Measurements from ENCODE around the gene SERPINA12. TPM values are rescaled to one million over a fixed set of nuclear protein-coding genes. Genes with fewer than 3 reads are reported as not detected.

The SERPINA12 gene
- total RNA-seq, 2 donors from 2014 or later, result not detected

- TF ChIP-seq, protein P1, sequence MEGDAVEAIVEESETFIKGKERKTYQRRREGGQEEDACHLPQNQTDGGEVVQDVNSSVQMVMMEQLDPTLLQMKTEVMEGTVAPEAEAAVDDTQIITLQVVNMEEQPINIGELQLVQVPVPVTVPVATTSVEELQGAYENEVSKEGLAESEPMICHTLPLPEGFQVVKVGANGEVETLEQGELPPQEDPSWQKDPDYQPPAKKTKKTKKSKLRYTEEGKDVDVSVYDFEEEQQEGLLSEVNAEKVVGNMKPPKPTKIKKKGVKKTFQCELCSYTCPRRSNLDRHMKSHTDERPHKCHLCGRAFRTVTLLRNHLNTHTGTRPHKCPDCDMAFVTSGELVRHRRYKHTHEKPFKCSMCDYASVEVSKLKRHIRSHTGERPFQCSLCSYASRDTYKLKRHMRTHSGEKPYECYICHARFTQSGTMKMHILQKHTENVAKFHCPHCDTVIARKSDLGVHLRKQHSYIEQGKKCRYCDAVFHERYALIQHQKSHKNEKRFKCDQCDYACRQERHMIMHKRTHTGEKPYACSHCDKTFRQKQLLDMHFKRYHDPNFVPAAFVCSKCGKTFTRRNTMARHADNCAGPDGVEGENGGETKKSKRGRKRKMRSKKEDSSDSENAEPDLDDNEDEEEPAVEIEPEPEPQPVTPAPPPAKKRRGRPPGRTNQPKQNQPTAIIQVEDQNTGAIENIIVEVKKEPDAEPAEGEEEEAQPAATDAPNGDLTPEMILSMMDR (IDR thresholded peaks at IDR 0.05), result no peak
- peak; percentile 56 for DNase-seq (ENCODE audit: low spot score)
- no peaks in the 10 kb centered on the region for H3K36me3 ChIP-seq
Measured at GRCh38 chr14:94540031-94540794, 30.9 kb upstream of the SERPINA12 start.

DNA sequence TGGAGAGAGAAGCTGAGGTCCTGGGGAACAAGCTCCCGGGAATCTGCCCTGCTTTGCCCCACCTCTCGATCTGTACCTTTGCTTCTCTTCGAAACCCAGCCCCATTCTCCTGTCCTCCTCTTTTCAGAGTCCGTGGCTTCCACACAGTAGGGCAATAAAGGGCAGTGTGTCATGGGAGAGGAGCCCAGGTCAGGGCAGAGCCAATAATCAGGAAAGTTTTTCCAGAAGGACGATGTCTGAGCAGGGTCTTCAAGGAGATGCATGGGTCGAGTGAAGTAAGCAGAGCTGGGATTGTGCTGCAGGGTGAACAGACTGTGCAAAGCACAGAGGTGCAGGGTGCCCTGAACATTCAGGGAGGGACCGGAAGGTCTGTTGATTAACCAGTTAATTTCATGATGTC is 29.9 kb upstream of the SERPINA12 start:
- no peaks in the 10 kb centered on the region for H3K9me3 ChIP-seq
- TF ChIP-seq, protein P1 (IDR thresholded peaks at IDR 0.05), result no peak
- no peaks in the 10 kb centered on the region for H3K36me3 ChIP-seq
- H3K27ac ChIP-seq, result no peak overlapping the region
- peak; percentile 43 for DNase-seq (ENCODE audit: low spot score)
- peaks cover 0 to 8% of the 10 kb centered on the region in 2 donors for H3K4me1 ChIP-seq
- no peak overlapping the region for H3K4me3 ChIP-seq
- no peaks in the 10 kb centered on the region for H3K27me3 ChIP-seq

More at GRCh38 chr14:94540031-94540794, 30.9 kb upstream of the SERPINA12 start:
- Histone ChIP-seq H3K27ac (no peak overlapping the region), H3K9me3 (no peaks in the 10 kb centered on the region), H3K27me3 (no peaks in the 10 kb centered on the region), H3K4me3 (no peak overlapping the region), H3K4me1 (peaks cover 0 to 8% of the 10 kb centered on the region in 2 donors)

- Histone ChIP-seq H3K9me3 (no peaks in the 10 kb centered on the region), H3K4me1 (peaks cover 0 to 8% of the 10 kb centered on the region in 2 donors), H3K27me3 (no peaks in the 10 kb centered on the region), H3K36me3 (no peaks in the 10 kb centered on the region), H3K27ac (no peak overlapping the region), H3K4me3 (no peak overlapping the region)
- TF ChIP-seq, protein P1 (IDR thresholded peaks at IDR 0.05), result no peak
- DNase-seq (ENCODE audit: low spot score), result no peak
Measured at GRCh38 chr14:94538070-94538740, 28.9 kb upstream of the SERPINA12 start.

GRCh38 chr14:94536836-94537235 is 27.6 kb upstream of the SERPINA12 start:
- H3K9me3 ChIP-seq, result no peaks in the 10 kb centered on the region
- no peak overlapping the region for H3K4me3 ChIP-seq
- H3K27ac ChIP-seq, result no peak overlapping the region
- H3K27me3 ChIP-seq, result no peaks in the 10 kb centered on the region
- TF ChIP-seq, protein P1 (IDR thresholded peaks at IDR 0.05), result no peak
- no peaks in the 10 kb centered on the region for H3K36me3 ChIP-seq
- DNase-seq (ENCODE audit: low spot score), result no peak
- peaks cover 0 to 8% of the 10 kb centered on the region in 2 donors for H3K4me1 ChIP-seq

DNA sequence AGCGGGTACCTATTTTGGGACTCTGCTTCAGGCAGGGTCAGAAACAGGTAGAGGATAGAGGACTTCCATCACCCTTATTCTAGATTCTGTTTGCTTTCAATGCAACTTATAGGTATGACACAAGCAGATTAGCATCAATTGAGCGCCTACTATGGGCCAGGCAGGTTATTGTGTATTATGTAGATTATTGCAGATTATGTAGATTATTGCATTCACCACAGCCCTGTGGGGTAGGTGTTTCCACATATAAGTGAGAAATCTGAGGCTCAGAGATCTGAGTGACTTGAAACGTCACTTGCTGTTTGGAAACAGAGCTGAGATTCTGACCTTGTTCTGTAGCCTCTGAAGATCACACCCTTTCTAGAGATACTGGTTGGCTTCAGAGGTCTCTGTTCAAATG is 26.2 kb upstream of the SERPINA12 start:
- Histone ChIP-seq H3K27me3 (no peaks in the 10 kb centered on the region), H3K4me1 (peaks cover 0 to 6% of the 10 kb centered on the region in 2 donors), H3K4me3 (no peak overlapping the region), H3K27ac (no peak overlapping the region), H3K36me3 (no peaks in the 10 kb centered on the region), H3K9me3 (no peaks in the 10 kb centered on the region)
- TF ChIP-seq, protein P1 (IDR thresholded peaks at IDR 0.05), result no peak
- no peak for DNase-seq (ENCODE audit: low spot score)

Measured in right atrium auricular region (tissue), 2 donors.